Neural progenitor cell (in vitro differentiated cells): ENCODE results near the gene EMC10. TPM values are rescaled to one million over a fixed set of nuclear protein-coding genes. Genes with fewer than 3 reads are reported as not detected.

Source experiments
- DNase-seq: peaks from one replicate; pipeline ENCODE4 v3.0.0-alpha.2; 2016; ENCODE audit warnings: low spot score
- H2AFZ ChIP-seq: fragments of 200-600 bp; sonication (generic); replicated peaks from 2 replicates; pipeline ENCODE4 v1.6.1; 2016; ENCODE audit warnings: antibody characterized with exemption
- H3F3A ChIP-seq: fragments of 200-600 bp; sonication (generic); 2 replicates; pipeline ENCODE4 v1.6.1; 2016; ENCODE audit warnings: antibody characterized with exemption, low read depth
- H3K27ac ChIP-seq: fragments of 200-600 bp; sonication (generic); 2 replicates; pipeline ENCODE4 v1.5.1; 2016; ENCODE audit warnings: mild to moderate bottlenecking
- H3K27me3 ChIP-seq: fragments of 200-600 bp; sonication (generic); 2 replicates; pipeline ENCODE4 v1.6.1; 2016; ENCODE audit warnings: mild to moderate bottlenecking, moderate library complexity
- H3K36me3 ChIP-seq: fragments of 200-600 bp; sonication (generic); 2 replicates; pipeline ENCODE4 v1.5.1; 2016
- H3K4me1 ChIP-seq: fragments of 200-600 bp; sonication (generic); 2 replicates; pipeline ENCODE4 v1.6.1; 2016; ENCODE audit warnings: mixed run types
- H3K4me2 ChIP-seq: fragments of 200-600 bp; sonication (generic); 2 replicates; pipeline ENCODE4 v1.6.1; 2016
- H3K4me3 ChIP-seq: fragments of 200-600 bp; sonication (generic); 2 replicates; pipeline ENCODE4 v1.5.1; 2016
- H3K79me2 ChIP-seq: fragments of 200-600 bp; sonication (generic); 2 replicates; pipeline ENCODE4 v1.6.1; 2016; ENCODE audit warnings: low read depth
- H3K9ac ChIP-seq: fragments of 200-600 bp; sonication (generic); 2 replicates; pipeline ENCODE4 v1.6.1; 2016
- H3K9me3 ChIP-seq: fragments of 200-600 bp; sonication (generic); 2 replicates; pipeline ENCODE4 v1.5.1; 2016; ENCODE audit warnings: low read depth
- H4K20me1 ChIP-seq: fragments of 200-600 bp; sonication (generic); 2 replicates; pipeline ENCODE4 v1.6.1; 2016; ENCODE audit warnings: low read depth
- H3K27ac Mint-ChIP-seq: 3 replicates; pipeline ENCODE4 v1.8.0; 2021; ENCODE audit warnings: mixed read lengths
- H3K27me3 Mint-ChIP-seq: 2 replicates; pipeline ENCODE4 v1.8.0; 2022; ENCODE audit warnings: low read depth, mild to moderate bottlenecking, inconsistent platforms, moderate library complexity, mixed read lengths; ENCODE audit not compliant: insufficient read depth
- H3K36me3 Mint-ChIP-seq: 3 replicates; pipeline ENCODE4 v1.8.0; 2021; ENCODE audit warnings: mixed read lengths
- H3K4me1 Mint-ChIP-seq: 3 replicates; pipeline ENCODE4 v1.8.0; 2021; ENCODE audit warnings: mixed read lengths
- H3K4me3 Mint-ChIP-seq: 3 replicates; pipeline ENCODE4 v1.8.0; 2021; ENCODE audit warnings: mild to moderate bottlenecking, moderate library complexity, mixed read lengths
- H3K9me3 Mint-ChIP-seq: 3 replicates; pipeline ENCODE4 v1.8.0; 2020; ENCODE audit warnings: mixed read lengths
- CTCF ChIP-seq: fragments of 200-600 bp; sonication (generic); IDR thresholded peaks from 2 replicates; pipeline ENCODE4 v1.5.1; 2017; ENCODE audit warnings: antibody characterized with exemption, mild to moderate bottlenecking
- EZH2 ChIP-seq: fragments of 200-600 bp; sonication (generic); IDR thresholded peaks from 2 replicates; pipeline ENCODE4 v1.6.1; 2017; ENCODE audit warnings: antibody characterized with exemption, mild to moderate bottlenecking, moderate library complexity
- EZH2phosphoT487 ChIP-seq: fragments of 200-600 bp; sonication (generic); IDR thresholded peaks from 2 replicates; pipeline ENCODE4 v1.6.1; 2017; ENCODE audit warnings: antibody characterized with exemption
- total RNA-seq: library from RNA; depleted of rRNA; stranded (reverse); fragments of >200 nt; gene quantifications from 2 replicates; pipeline ENCODE4 v1.2.3, GENCODE V29; 2015; ENCODE audit warnings: low replicate concordance

EMC10 gene
- total RNA-seq, 1 donor from 2014 or later: 32.9 TPM

GRCh38 chr19:50534478-50534877 is 58.2 kb downstream of the EMC10 start:
- Histone ChIP-seq H3K36me3 (no peaks in the 10 kb centered on the region), H3K4me1 (peaks cover 6% of the 10 kb centered on the region)
- TF ChIP-seq CTCF: no peak

GRCh38 chr19:50535672-50536187 is 59.4 kb downstream of the EMC10 start:
- peaks cover 43% of the 10 kb centered on the region for H3K36me3 Mint-ChIP-seq
- no peak overlapping the region for H3K27ac ChIP-seq
- H3K4me1 Mint-ChIP-seq: peaks cover 6% of the 10 kb centered on the region
- H3K9me3 ChIP-seq: no peaks in the 10 kb centered on the region
- H3K9ac ChIP-seq: no peak overlapping the region
- H3K27me3 ChIP-seq: no peaks in the 10 kb centered on the region
- H2AFZ ChIP-seq: no peak overlapping the region
- no peak for DNase-seq
- no peaks in the 10 kb centered on the region for H3K36me3 ChIP-seq
- H3K27me3 Mint-ChIP-seq: peaks cover 7% of the 10 kb centered on the region
- no peak overlapping the region for H3K4me2 ChIP-seq
- H3K79me2 ChIP-seq: no peaks in the 10 kb centered on the region
- no peak overlapping the region for H3K27ac Mint-ChIP-seq
- peaks cover 9% of the 10 kb centered on the region for H4K20me1 ChIP-seq
- H3K4me3 ChIP-seq: no peak overlapping the region
- TF ChIP-seq EZH2: no peak
- no peak for TF ChIP-seq EZH2phosphoT487
- no peak for TF ChIP-seq CTCF
- H3K4me1 ChIP-seq: peaks cover 6% of the 10 kb centered on the region
- no peak overlapping the region for H3K4me3 Mint-ChIP-seq
- H3K9me3 Mint-ChIP-seq: peaks cover 5% of the 10 kb centered on the region
- peaks cover 2% of the 10 kb centered on the region for H3F3A ChIP-seq

More at GRCh38 chr19:50534478-50534877, 58.2 kb downstream of the EMC10 start:
- H3K36me3 Mint-ChIP-seq: peaks cover 40% of the 10 kb centered on the region
- no peaks in the 10 kb centered on the region for H3K27me3 ChIP-seq
- peaks cover 2% of the 10 kb centered on the region for H3F3A ChIP-seq
- H3K79me2 ChIP-seq: no peaks in the 10 kb centered on the region
- no peak overlapping the region for H3K27ac ChIP-seq
- H3K4me2 ChIP-seq: no peak overlapping the region
- no peak overlapping the region for H2AFZ ChIP-seq
- H3K27me3 Mint-ChIP-seq: peaks cover 7% of the 10 kb centered on the region
- no peak overlapping the region for H3K9ac ChIP-seq
- no peak overlapping the region for H3K4me3 ChIP-seq
- H3K27ac Mint-ChIP-seq: no peak overlapping the region
- H3K4me1 Mint-ChIP-seq: peaks cover 6% of the 10 kb centered on the region
- DNase-seq: no peak
- no peak overlapping the region for H3K4me3 Mint-ChIP-seq
- H4K20me1 ChIP-seq: peaks cover 9% of the 10 kb centered on the region
- no peaks in the 10 kb centered on the region for H3K9me3 ChIP-seq
- peaks cover 5% of the 10 kb centered on the region for H3K9me3 Mint-ChIP-seq

GRCh38 chr19:50536662-50537305 is 60.5 kb downstream of the EMC10 start:
- Histone ChIP-seq H3K27ac (no peak overlapping the region), H3K4me2 (no peak overlapping the region), H4K20me1 (peaks cover 15% of the 10 kb centered on the region), H3K27me3 (no peaks in the 10 kb centered on the region), H3K4me3 (no peak overlapping the region), H3K9ac (no peak overlapping the region), H3K4me1 (no peaks in the 10 kb centered on the region), H3K79me2 (no peaks in the 10 kb centered on the region), H3K9me3 (no peaks in the 10 kb centered on the region), H3K36me3 (no peaks in the 10 kb centered on the region), H2AFZ (no peak overlapping the region), H3F3A (peaks cover 2% of the 10 kb centered on the region)
- H3K9me3 Mint-ChIP-seq: peaks cover 5% of the 10 kb centered on the region
- peaks cover 8% of the 10 kb centered on the region for H3K4me1 Mint-ChIP-seq
- H3K36me3 Mint-ChIP-seq: peaks cover 44% of the 10 kb centered on the region
- no peak overlapping the region for H3K4me3 Mint-ChIP-seq
- peaks cover 5% of the 10 kb centered on the region for H3K27me3 Mint-ChIP-seq
- no peak for TF ChIP-seq EZH2phosphoT487
- TF ChIP-seq CTCF: peak; percentile 17
- DNase-seq: no peak
- no peak overlapping the region for H3K27ac Mint-ChIP-seq
